IPS DF 19.7 (cell line): ENCODE measurements around the gene EIF4G3.
"Not testable (repeated sequence)": the region's sequence is repeated elsewhere in the genome, so short reads cannot be mapped to it uniquely, and the experiment has no call there.

Experiments used
- DNase-seq: peaks from one replicate; pipeline ENCODE4 v3.0.0-alpha.2; 2013; ENCODE audit warnings: low read depth, low spot score

Gene EIF4G3

DNA sequence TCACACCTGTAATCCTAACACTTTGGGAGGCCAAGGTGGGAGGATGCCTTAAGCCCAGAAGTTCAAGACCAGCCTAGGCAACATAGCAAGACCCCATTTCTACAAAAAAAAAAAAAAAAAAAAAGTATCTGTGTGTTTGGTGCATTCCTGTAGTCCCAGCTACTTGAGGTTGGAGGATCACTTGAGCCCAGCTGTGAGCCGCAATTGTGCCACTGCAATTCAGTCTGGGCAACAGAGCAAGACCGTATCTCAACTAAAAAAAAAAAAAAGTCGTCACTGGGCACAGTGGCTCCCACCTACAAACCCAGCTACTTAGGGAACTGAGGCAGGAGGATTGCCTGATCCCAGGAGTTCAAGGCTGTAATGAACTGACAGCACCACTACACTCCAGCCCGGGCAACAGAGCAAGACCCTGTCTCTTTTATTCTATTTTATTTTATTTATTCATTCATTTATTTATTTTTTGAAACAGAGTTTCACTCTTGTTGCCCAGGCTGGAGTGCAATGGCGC is 8.6 kb upstream of the EIF4G3 start:
- DNase-seq: no peak

GRCh38 chr1:21184276-21184675 is 7.6 kb upstream of the EIF4G3 start:
- DNase-seq: no peak

- DNase-seq: no peak
Observed at GRCh38 chr1:21182181-21182731, 5.6 kb upstream of the EIF4G3 start.

GRCh38 chr1:21178271-21178670 is 1.6 kb upstream of the EIF4G3 start:
- not testable (repeated sequence) for DNase-seq

- DNase-seq: no peak
Observed at GRCh38 chr1:21175670-21176581, 771 bp downstream of the EIF4G3 start.

DNA sequence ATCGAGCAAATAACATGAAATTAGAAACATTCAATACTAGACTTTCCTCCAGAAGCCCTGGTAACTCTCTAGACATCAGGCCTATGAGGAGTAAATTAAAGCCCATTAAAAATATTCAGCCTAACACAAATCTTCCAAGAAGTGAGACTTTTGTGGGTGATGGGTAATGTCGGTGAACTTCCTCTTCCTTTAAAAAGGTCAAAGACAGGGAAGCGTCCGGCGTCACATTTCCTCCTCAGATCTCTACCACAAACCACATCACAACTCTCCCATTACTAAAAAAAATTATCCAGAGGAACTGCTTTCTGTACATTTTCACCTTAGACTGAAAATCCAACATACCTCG is 1.4 kb downstream of the EIF4G3 start:
- DNase-seq: no peak

DNA sequence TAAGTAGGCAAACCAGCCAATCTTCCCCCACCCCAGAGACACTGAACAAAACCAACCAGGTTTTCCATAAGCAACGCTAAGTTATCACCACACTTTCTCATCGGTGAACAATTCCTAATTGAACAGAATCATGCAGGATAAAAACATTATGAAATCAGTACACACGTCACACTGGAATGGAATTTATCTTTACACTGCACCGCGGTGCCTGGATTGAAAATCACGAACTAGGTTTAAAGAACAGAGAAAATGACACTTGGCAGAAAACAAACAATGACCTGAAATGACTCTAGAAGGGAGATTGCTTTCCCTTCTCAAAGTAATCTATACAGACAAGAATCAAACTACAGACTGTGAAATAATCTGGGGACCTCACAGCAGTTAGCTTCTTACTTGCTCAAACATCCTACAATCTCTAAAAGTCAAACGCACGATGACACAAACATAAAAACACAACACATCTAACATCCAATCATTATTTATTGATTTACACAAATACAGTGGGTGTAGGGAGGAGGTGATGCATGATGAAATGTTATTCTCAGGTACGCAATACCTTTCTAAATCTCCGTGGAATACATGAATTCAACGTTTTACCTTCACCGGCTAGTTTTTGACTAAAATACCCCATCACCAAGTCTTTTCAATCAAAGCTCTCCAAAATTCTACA is 1.9 kb downstream of the EIF4G3 start:
- DNase-seq: no peak

GRCh38 chr1:21174230-21174629 is 2.5 kb downstream of the EIF4G3 start:
- no peak for DNase-seq

- DNase-seq: not testable (repeated sequence)
Observed at GRCh38 chr1:21173096-21173495, 3.6 kb downstream of the EIF4G3 start.

DNA sequence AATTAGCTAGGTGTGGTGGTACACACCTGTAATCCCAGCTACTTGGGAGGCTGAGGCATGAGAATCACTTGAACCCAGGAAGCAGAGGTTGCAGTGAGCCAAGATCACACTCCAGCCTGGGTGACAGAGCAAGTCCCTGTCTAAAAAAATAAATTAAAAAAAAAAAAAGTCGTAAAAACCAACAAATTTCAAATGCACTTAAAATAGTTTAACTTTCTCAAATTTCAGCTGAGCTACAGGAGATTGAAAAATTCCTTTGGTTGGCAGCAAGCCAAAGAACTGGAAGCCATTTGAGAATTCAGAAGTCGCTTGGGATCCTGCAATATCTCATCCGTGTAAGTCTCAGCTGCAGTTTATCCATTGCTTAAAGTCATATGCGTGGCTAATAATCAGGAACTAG is 5.9 kb downstream of the EIF4G3 start:
- DNase-seq: not testable (repeated sequence)

GRCh38 chr1:21168444-21168843 is 8.3 kb downstream of the EIF4G3 start:
- no peak for DNase-seq

- DNase-seq: no peak
Observed at GRCh38 chr1:21165646-21166045, 11.1 kb downstream of the EIF4G3 start.

GRCh38 chr1:21165076-21165475 is 11.6 kb downstream of the EIF4G3 start:
- DNase-seq: no peak

DNA sequence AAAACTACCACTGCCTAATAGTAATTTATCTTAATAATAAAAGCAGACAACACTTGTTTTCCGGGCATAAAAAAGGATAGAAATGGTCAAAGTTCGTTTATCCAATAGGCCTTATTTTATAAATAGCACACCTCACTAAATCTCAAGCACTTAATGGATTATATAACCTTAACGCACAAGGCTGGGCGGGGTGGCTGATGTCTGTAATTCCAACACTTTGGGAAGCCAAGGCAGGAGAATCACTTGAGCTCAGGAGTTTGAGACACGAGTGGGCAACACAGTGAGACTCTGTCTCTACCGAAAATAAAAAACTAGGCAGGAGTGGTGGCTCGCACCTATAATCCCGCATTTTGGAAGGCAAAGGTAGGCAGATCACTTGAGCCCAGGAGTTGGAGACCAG is 12.4 kb downstream of the EIF4G3 start:
- no peak for DNase-seq

GRCh38 chr1:21162740-21163464 is 13.8 kb downstream of the EIF4G3 start:
- no peak for DNase-seq

DNA sequence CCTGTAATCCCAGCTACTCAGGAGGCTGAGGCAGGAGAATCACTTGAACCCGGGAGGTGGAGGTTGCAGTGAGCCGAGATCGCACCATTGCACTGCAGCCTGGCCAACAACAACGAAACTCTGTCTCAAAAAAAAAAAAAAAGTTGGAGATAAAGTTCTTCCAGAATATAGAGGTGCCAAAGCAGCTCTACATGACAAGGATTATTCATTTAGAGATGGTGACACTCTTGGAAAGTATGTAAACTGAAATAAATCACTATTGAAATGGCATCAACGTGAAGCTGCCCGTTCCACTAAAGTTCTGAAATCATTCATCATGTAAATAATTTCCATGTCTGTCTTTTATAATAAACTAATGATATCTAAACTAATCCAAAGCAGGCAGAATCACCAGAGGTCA is 14.9 kb downstream of the EIF4G3 start:
- no peak for DNase-seq

DNA sequence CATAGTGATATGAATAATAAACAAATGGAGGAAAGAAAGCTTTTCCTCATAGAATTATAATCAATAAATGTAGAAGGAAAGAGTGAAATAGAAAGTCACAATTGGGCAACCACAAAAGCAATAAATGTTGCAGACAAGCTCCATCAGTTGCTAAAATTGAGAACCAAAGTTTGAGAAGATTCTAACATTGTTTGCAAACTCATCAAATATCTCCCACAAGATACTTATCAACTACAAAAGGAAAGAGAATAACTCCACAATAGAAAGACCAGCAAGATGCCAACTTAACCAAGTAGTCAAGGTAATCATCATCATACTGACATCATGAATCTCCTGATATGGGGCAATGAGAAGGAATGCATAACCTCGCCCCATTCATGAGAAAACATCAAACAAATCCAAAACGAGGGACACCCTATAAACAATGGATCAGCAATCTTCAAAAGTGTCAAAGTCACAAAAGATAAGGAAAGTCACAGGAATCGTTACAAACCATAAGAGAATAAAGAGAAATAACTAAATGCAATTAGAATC is 16.4 kb downstream of the EIF4G3 start:
- DNase-seq: no peak

DNA sequence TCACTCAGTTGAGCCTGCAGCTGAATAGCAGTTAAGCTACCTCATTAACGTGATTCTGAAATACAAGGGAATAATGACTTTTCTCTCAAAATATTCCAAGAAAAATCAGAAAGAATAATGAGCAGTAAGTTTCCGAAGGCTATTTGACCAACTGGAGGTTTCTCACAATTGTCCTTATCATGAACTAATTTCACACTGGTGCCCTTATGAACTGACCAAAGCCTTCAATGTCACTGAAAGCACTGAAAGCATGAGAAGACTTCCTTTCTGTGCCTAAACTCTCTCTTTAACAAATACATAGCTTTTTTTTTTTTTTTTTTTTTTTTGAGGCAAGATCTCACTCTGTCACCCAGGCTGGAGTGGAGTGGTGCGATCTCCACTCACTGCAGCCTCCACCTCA is 18.8 kb downstream of the EIF4G3 start:
- DNase-seq: no peak

DNA sequence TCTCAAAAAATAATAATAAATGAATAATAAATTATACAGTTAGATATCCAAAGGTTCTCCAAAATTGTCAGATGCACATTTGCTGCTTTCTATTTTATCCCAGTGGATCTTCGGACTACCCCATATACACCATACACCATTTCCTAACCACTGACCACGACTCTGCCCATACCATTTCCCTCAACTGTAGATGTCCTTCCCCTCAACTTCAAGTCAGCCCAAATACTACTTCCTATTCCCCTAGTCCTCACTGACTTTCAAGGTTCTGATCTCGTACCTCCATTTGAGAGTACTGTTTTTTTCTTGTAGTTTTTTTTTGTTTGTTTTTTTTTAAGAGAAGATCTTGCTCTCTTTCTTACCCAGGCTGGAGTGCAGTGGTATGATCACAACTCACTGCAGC is 19.6 kb downstream of the EIF4G3 start:
- no peak for DNase-seq

DNA sequence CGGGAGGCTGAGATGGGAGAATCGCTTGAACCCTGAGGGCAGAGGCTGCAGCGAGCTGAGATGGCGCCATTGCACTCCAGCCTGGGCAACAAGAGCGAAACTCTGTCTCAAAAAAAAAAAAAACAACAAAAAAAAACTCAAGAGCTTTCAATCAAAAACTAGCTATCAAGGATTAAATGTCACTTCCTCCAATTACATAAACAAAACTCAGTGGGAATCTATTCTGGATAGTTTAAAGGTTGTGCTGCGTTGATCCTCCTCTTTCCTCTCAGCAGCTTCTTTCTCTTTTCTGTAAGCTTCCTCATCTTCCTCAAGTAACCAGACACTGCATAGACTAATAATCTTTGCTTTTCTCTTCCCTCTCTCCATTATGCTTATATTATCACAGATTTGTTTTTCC is 20.7 kb downstream of the EIF4G3 start:
- DNase-seq: no peak

GRCh38 chr1:21154717-21155116 is 22.0 kb downstream of the EIF4G3 start:
- no peak for DNase-seq

DNA sequence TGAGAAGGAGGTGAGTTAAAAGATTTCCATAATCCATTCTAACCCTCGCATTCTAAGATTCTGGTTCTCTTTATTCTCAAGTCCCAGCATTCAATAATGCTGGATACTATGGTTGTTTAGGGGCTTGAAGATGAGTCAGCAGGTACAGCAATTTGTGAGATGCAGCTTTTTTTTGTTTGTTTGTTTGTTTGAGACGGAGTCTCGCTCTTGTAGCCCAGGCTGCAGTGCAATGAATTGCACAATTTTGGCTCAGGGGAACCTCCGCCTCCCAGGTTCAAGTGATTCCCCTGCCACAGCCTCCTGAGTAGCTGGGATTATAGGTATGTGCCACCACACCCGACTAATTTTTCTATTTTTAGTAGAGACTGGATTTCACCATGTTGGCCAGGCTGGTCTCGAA is 23.3 kb downstream of the EIF4G3 start:
- no peak for DNase-seq
